HEK293 (cell line): Measurements from ENCODE around the gene MAML2.

Experiments
- BCL11A ChIP-seq: fragments of 450-650 bp; formaldehyde crosslinking; IDR thresholded peaks from 2 replicates; pipeline ENCODE4 v1.5.1; 2016; ENCODE audit warnings: low read depth, missing biosample characterization, missing genetic modification characterization
- GFI1B ChIP-seq: fragments of 450-650 bp; formaldehyde crosslinking; IDR thresholded peaks from 2 replicates; pipeline ENCODE4 v1.5.1; 2016; ENCODE audit warnings: missing biosample characterization, missing genetic modification characterization
- HIC1 ChIP-seq: fragments of 450-650 bp; formaldehyde crosslinking; IDR thresholded peaks from 2 replicates; pipeline ENCODE4 v1.5.1; 2016; ENCODE audit warnings: missing biosample characterization, missing genetic modification characterization
- INSM2 ChIP-seq: fragments of 450-650 bp; formaldehyde crosslinking; IDR thresholded peaks from 2 replicates; pipeline ENCODE4 v1.5.1; 2016; ENCODE audit warnings: missing biosample characterization, missing genetic modification characterization
- KLF1 ChIP-seq: fragments of 450-650 bp; formaldehyde crosslinking; IDR thresholded peaks from 2 replicates; pipeline ENCODE4 v1.5.1; 2016; ENCODE audit warnings: missing biosample characterization, missing genetic modification characterization
- KLF7 ChIP-seq: fragments of 450-650 bp; formaldehyde crosslinking; IDR thresholded peaks from 2 replicates; pipeline ENCODE4 v1.5.1; 2016; ENCODE audit warnings: missing biosample characterization, missing genetic modification characterization, borderline replicate concordance
- PRDM6 ChIP-seq: fragments of 450-650 bp; formaldehyde crosslinking; IDR thresholded peaks from 2 replicates; pipeline ENCODE4 v1.5.1; 2017; ENCODE audit warnings: missing biosample characterization, missing genetic modification characterization
- SALL2 ChIP-seq: fragments of 450-650 bp; formaldehyde crosslinking; IDR thresholded peaks from 2 replicates; pipeline ENCODE4 v1.5.0; 2017; ENCODE audit warnings: missing biosample characterization, mild to moderate bottlenecking, missing genetic modification characterization, borderline replicate concordance
- ZBTB1 ChIP-seq: fragments of 450-650 bp; formaldehyde crosslinking; IDR thresholded peaks from 2 replicates; pipeline ENCODE4 v1.5.1; 2016; ENCODE audit warnings: missing biosample characterization, missing genetic modification characterization
- ZFP37 ChIP-seq: fragments of 450-650 bp; formaldehyde crosslinking; IDR thresholded peaks from 2 replicates; pipeline ENCODE4 v1.5.1; 2016; ENCODE audit warnings: missing biosample characterization, missing genetic modification characterization
- ZNF121 ChIP-seq: fragments of 450-650 bp; formaldehyde crosslinking; IDR thresholded peaks from 2 replicates; pipeline ENCODE4 v1.5.1; 2016; ENCODE audit warnings: missing biosample characterization, missing genetic modification characterization
- ZNF16 ChIP-seq: fragments of 450-650 bp; formaldehyde crosslinking; IDR thresholded peaks from 2 replicates; pipeline ENCODE4 v1.5.1; 2016; ENCODE audit warnings: low read depth, missing biosample characterization, missing genetic modification characterization
- ZNF2 ChIP-seq: fragments of 450-650 bp; formaldehyde crosslinking; IDR thresholded peaks from 2 replicates; pipeline ENCODE4 v1.5.1; 2016; ENCODE audit warnings: missing biosample characterization, missing genetic modification characterization
- ZNF266 ChIP-seq: fragments of 450-650 bp; formaldehyde crosslinking; IDR thresholded peaks from 2 replicates; pipeline ENCODE4 v1.5.1; 2016; ENCODE audit warnings: missing biosample characterization, missing genetic modification characterization, low read depth
- ZNF311 ChIP-seq: fragments of 450-650 bp; formaldehyde crosslinking; IDR thresholded peaks from 2 replicates; pipeline ENCODE4 v1.5.1; 2017; ENCODE audit warnings: missing biosample characterization, missing genetic modification characterization, borderline replicate concordance
- ZNF37A ChIP-seq: fragments of 450-650 bp; IDR thresholded peaks from 2 replicates; pipeline ENCODE4 v1.5.1; 2018; ENCODE audit warnings: missing biosample characterization, missing genetic modification characterization
- ZNF391 ChIP-seq: fragments of 450-650 bp; formaldehyde crosslinking; IDR thresholded peaks from 2 replicates; pipeline ENCODE4 v1.5.1; 2016; ENCODE audit warnings: low read depth, missing biosample characterization, missing genetic modification characterization, borderline replicate concordance
- ZNF473 ChIP-seq: fragments of 450-650 bp; formaldehyde crosslinking; IDR thresholded peaks from 2 replicates; pipeline ENCODE4 v1.5.1; 2017; ENCODE audit warnings: missing biosample characterization, missing genetic modification characterization
- ZNF549 ChIP-seq: fragments of 450-650 bp; IDR thresholded peaks from 2 replicates; pipeline ENCODE4 v1.5.1; 2018; ENCODE audit warnings: missing biosample characterization, missing genetic modification characterization, mild to moderate bottlenecking, inconsistent platforms, moderate library complexity
- ZNF596 ChIP-seq: fragments of 450-650 bp; IDR thresholded peaks from 2 replicates; pipeline ENCODE4 v1.5.0; 2018; ENCODE audit warnings: missing biosample characterization, mild to moderate bottlenecking, missing genetic modification characterization, moderate library complexity
- ZNF610 ChIP-seq: fragments of 450-650 bp; formaldehyde crosslinking; IDR thresholded peaks from 2 replicates; pipeline ENCODE4 v1.5.1; 2016; ENCODE audit warnings: missing biosample characterization, missing genetic modification characterization, borderline replicate concordance
- ZNF664 ChIP-seq: fragments of 450-650 bp; formaldehyde crosslinking; IDR thresholded peaks from 2 replicates; pipeline ENCODE4 v1.5.1; 2016; ENCODE audit warnings: missing biosample characterization, missing genetic modification characterization
- ZNF701 ChIP-seq: fragments of 450-650 bp; formaldehyde crosslinking; IDR thresholded peaks from 2 replicates; pipeline ENCODE4 v1.5.1; 2016; ENCODE audit warnings: missing biosample characterization, missing genetic modification characterization
- ZNF76 ChIP-seq: fragments of 450-650 bp; formaldehyde crosslinking; IDR thresholded peaks from 2 replicates; pipeline ENCODE4; 2016; ENCODE audit warnings: low read depth, missing biosample characterization, missing genetic modification characterization, borderline replicate concordance
- ZSCAN4 ChIP-seq: fragments of 450-650 bp; formaldehyde crosslinking; IDR thresholded peaks from 2 replicates; pipeline ENCODE4 v1.5.1; 2017; ENCODE audit warnings: missing biosample characterization, missing genetic modification characterization
- TF ChIP-seq, protein P1 (sequence below): fragments of 450-650 bp; formaldehyde crosslinking; IDR thresholded peaks from 2 replicates; pipeline ENCODE4 v1.5.1; 2016; ENCODE audit warnings: missing biosample characterization, missing genetic modification characterization, borderline replicate concordance
- TF ChIP-seq, protein P2 (sequence below): fragments of 450-650 bp; IDR thresholded peaks from 2 replicates; pipeline ENCODE4 v1.5.1; 2018; ENCODE audit warnings: missing biosample characterization, missing genetic modification characterization

MAML2 gene

DNA sequence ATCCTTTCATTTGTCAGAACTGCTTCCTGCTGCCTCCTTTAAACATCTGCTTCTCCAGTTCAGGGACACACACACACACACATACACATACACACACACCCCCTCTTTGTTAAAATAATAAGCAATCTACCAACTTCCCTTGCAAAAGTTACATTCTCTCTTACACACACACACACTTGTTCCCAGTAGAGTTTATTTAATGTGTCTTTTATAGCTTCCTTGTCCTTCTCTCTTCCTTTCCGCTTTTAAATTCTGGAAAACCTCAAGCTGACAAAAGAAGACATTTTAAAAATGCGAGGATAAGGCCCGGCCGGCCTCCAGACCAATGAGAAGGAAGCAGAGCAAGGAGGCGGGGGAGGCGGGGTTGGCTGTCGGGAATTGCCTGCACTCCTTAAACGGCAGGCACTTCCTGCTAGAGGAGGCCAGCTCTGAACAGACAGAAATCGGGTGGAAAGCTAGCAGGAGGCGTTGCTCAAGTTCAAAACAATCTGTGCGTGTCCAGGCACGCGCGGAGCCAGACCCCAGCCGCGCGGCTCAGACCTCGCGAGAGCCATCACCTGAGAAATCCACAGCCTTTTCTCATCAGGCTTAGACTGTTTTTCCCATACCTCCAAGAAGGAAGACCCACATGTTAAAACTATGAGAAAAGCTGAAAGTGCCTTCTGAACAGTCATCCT lies 99.9 kb downstream of the MAML2 start (continued):
- TF ChIP-seq BCL11A (no peak), PRDM6 (tag by site-specific recombination) (peak; percentile 47; the same call in 1 of the 2 replicates), ZNF16 (no peak), ZNF664 (tag by site-specific recombination) (no peak), SALL2 (tag by site-specific recombination) (no peak), ZNF473 (tag by site-specific recombination) (no peak), HIC1 (tag by site-specific recombination) (no peak), INSM2 (tag by site-specific recombination) (0 out of 2 replicates have a peak, but pooled peaks have one; percentile 10), ZNF391 (no peak), ZNF610 (no peak), ZFP37 (no peak), ZNF266 (no peak), ZNF37A (no peak), ZNF2 (tag by site-specific recombination) (peak; percentile 20), ZBTB1 (tag by site-specific recombination) (no peak), KLF7 (no peak), ZNF121 (tag by site-specific recombination) (no peak), GFI1B (tag by site-specific recombination) (peak; percentile 34; the same call in 1 of the 2 replicates), KLF1 (tag by site-specific recombination) (no peak), ZNF596 (no peak), ZNF76 (no peak), ZSCAN4 (tag by site-specific recombination) (peak; percentile 75), ZNF311 (tag by site-specific recombination) (no peak), ZNF701 (no peak), ZNF549 (no peak)
- TF ChIP-seq, protein P1, sequence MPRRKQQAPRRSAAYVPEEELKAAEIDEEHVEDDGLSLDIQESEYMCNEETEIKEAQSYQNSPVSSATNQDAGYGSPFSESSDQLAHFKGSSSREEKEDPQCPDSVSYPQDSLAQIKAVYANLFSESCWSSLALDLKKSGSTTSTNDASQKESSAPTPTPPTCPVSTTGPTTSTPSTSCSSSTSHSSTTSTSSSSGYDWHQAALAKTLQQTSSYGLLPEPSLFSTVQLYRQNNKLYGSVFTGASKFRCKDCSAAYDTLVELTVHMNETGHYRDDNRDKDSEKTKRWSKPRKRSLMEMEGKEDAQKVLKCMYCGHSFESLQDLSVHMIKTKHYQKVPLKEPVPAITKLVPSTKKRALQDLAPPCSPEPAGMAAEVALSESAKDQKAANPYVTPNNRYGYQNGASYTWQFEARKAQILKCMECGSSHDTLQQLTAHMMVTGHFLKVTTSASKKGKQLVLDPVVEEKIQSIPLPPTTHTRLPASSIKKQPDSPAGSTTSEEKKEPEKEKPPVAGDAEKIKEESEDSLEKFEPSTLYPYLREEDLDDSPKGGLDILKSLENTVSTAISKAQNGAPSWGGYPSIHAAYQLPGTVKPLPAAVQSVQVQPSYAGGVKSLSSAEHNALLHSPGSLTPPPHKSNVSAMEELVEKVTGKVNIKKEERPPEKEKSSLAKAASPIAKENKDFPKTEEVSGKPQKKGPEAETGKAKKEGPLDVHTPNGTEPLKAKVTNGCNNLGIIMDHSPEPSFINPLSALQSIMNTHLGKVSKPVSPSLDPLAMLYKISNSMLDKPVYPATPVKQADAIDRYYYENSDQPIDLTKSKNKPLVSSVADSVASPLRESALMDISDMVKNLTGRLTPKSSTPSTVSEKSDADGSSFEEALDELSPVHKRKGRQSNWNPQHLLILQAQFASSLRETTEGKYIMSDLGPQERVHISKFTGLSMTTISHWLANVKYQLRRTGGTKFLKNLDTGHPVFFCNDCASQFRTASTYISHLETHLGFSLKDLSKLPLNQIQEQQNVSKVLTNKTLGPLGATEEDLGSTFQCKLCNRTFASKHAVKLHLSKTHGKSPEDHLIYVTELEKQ (tag by site-specific recombination), result no peak
- TF ChIP-seq, protein P2, sequence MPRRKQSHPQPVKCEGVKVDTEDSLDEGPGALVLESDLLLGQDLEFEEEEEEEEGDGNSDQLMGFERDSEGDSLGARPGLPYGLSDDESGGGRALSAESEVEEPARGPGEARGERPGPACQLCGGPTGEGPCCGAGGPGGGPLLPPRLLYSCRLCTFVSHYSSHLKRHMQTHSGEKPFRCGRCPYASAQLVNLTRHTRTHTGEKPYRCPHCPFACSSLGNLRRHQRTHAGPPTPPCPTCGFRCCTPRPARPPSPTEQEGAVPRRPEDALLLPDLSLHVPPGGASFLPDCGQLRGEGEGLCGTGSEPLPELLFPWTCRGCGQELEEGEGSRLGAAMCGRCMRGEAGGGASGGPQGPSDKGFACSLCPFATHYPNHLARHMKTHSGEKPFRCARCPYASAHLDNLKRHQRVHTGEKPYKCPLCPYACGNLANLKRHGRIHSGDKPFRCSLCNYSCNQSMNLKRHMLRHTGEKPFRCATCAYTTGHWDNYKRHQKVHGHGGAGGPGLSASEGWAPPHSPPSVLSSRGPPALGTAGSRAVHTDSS (tag by site-specific recombination), result no peak
